ENCODE data around the gene HIVEP2.
A peak's percentile ranks its signal among the peaks of the same experiment; 100 is the strongest.

HIVEP2 gene

DNA sequence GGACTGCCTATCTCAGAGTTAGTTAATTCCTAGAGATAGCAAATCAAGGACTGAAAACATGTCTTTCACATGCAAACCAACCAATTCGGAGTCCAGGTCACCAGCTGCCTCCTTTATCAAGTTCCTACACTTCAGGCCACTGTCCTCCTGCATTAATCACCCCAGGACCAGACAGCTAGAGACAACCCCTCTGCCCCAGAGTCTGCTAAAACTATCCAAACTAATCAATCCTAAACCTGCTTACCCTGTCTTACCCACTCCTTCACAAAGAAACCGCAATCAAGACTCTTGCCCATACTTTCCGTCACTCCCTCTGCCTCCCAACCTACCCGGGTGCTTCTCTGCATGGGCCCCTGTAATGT lies 207.0 kb downstream of the HIVEP2 start:
- no peak for DNase-seq (ENCODE audit: low read depth in 2 of 2)

DNA sequence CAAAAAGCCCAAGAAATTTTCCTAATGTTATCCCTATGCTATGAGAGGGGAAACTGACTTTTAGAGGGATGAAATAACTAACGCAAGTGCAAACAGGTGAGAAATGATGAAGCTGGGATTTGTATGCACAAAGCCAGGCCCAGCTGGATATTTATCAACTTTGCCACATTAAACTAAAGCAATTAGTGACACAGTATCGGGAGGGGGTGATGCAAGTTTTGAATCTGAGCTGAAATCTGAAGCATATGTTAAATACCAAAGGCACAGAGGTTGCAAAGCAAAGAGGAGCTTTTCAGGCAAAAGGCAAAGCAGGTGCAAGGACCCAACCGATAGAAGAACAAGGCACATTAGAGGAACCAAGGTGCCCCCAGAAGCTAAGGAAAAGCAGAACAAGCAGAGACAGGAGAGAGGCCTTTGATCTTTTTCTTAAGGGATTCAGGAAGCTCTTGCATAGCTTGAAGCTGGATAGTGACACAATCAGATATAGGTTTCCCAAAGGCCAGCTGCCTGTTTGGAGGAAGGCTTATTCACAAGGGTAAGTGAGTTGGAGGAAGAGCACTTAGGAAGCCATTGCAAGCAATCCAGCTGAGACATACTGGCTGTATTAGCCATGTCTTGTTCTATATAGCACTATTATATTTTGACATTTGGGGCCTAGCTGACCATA lies 207.5 kb downstream of the HIVEP2 start:
- DNase-seq (ENCODE audit: low read depth in 2 of 2) = peak in 1 of 2 experiments; percentile 49

DNA sequence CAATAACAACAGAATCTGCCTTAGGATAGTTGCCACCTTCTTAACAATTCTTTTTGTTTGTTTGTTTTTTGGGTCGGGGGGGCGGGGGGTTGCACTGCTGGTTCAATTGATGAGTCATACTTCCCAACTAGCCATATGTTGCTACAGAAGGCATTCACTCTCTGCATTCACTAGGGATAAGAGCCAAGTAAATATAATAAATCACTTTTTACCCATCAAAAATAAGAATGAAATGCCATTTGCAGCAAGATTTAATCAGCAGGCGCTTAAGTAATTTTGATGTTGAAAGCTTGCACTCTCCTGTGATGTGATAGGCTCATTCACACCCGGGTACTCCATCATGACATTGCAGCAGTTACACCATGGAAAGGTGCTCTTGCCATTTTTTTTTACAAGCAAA lies 209.8 kb downstream of the HIVEP2 start:
- no peak for DNase-seq (ENCODE audit: low read depth in 2 of 2)

DNA sequence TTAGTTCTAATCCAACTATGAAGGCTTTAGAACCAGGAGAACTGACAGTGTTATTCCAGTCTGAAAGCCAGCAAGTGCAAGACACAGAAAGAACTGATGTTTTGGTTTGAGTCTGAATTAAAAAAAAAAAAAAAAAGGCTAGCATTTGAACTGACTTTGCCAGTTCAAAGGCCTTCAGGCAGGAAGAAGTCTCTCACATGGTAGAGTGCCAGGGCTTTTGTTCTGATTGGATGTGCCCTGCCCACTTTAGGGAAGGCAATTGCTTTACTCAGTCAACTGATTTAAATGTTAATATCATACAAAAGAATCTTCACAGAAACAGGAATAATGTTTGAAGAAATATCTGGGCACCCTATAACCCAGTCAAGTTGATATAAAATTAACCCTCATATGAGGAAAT lies 212.2 kb downstream of the HIVEP2 start:
- no peak for DNase-seq (ENCODE audit: low read depth in 2 of 2)

DNA sequence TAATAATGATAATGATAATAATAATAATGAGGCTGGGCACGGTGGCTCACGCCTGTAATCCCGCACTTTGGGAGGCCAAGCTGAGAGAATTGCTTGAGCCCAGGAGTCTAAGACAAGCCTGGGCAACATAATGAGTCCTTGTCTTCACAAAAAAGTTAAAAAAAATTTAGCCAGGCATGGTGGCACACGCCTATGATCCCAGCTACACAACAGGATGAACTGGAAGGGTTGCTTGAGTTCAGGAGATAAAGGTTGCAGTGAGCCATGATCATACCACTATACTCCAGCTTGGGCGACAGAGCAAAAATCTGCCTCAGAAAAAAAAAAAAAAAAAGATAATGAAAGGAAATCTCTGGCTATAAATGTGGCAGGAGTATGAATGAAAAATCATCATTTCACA lies 213.4 kb downstream of the HIVEP2 start:
- no peak for DNase-seq (ENCODE audit: low read depth in 2 of 2)

DNA sequence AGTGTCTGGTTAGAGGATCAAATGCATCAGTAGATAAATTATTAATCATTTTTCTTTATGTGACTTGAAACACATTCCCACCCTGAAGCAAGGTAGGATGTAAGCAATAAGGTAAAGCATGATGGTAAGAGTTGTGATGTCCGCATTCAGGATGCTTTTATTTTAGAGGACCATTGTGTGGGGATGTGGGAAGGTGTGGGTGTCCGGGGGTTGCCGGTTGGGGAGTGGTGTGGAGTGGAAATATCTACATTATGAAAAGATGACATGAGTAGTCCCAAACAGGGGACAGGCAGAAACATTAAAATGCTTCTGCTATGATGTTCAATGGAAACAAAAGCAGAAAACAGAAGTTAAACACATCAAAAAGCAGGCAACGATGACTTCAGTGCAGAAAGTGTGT lies 215.4 kb downstream of the HIVEP2 start:
- no peak for DNase-seq (ENCODE audit: low read depth in 2 of 2)

DNA sequence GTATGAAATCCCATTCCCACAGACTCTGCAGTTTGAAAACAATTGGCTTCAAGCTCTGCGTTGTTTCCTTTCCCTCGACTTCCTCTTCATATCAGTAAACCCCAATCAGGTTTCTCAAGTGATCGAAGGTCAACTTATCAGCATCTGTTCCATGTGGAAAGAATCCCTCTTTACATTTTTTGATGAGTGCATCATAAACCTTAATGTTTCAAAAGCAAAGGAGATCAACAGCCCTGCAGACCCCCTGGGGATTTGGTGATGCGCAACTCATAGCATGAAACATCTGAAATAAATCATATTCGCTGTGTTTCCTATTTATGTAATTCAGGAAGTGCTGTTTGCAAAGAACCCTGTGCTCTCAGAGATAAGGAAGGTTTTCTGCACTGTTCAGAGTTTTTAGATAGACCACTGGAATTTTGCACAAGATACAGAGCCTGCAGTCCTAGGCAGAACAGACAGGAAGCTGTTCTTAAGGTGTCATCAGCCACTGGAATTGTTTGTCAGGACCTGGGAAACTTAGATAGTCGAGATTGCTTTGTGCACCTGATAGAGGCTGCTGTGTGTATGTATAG lies 216.0 kb downstream of the HIVEP2 start:
- peak; percentile 83 to 87 for DNase-seq (ENCODE audit: low read depth in 2 of 2)

DNA sequence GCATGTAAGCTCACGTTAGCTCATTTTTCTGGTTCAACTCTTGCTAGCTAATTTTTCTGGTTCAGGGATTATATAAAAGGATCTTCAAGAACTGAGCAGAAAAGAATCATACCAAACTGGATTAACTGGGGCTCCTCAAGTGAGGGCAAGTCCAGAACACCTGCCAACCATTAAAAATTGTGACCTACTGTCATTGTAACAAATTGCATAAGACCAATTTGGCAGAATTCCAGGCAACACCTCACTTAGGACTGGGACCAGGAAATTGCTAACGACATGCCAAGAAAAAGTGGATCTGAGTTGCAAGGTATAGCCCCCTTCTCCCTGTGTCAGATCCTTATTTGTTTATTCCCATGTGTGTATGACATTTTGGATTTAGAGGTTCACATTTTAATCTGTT lies 216.6 kb downstream of the HIVEP2 start:
- no peak for DNase-seq (ENCODE audit: low read depth in 2 of 2)

DNA sequence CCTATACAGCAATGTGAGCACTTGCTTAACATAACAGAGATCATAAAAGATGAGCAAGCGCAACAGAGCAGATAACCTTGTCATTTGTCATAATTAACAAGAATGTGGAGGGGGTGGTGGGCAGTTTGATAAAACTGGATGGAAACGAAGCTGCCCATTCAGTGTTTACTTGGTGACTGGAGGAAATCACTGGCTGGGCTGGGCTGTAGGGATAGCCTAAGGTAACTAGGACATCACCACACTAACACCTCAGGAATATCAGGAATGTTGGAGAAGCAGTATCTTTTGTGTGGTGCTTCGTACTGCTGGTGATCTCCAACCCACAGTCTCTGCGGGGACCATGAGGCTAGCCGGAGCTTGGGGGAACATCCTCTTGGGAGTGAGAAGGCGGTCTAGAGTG lies 218.4 kb downstream of the HIVEP2 start:
- no peak for DNase-seq (ENCODE audit: low read depth in 2 of 2)

DNA sequence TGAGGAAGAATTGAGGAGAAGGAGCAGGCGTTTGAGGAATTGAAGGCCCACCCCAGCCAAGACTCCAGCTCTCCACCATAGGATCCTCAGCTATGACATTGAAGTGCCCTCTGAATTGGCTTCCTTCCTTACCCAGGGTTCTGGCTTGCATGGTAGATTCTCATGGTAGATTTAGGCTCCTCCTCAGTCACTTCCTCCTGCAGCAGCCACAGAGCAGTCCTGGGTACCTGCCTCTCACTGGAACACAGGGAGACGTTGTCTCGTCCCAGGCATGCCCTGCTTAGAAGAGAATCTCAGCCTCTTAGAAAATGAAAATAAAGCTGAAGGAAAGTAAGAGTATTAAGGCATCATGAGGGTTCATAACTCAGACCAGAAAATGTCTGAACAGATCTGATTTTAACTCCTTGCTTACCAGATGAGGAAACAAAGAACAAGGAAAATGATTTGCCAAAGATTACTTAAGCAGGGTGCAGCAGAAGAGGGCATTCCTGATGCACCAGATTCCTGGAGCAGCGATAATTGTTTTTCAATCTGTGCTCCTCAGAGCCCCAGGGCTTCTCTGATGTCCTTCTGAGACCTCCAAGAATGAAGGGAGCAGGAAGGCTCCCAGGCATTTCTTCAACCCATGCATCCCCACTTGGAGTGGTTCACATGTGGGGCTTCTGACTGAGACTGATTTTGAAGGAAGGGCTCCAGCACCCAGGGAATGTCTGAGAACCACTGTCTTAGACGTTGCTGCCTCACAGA lies 219.8 kb downstream of the HIVEP2 start:
- DNase-seq (ENCODE audit: low read depth in 2 of 2) = no peak

DNA sequence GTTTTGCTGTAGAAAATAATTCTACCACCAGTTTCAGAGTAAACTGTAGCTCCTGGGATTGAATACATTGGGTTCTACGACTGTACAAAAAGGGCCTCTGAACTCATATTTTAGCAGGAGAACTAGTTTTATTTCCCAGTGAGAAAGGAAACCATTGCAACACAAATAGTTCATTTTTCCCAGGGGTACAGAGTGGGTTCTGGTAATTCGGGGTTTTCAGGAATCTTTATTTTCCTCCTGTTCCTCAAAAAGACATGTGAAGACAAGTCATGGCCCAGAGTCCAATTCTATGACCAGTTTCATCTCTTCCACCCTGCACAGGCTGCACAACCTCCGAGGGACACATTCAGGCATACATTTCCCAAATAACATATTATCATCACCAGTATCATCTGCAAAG lies 222.1 kb downstream of the HIVEP2 start:
- DNase-seq (ENCODE audit: low read depth in 2 of 2) = no peak

DNA sequence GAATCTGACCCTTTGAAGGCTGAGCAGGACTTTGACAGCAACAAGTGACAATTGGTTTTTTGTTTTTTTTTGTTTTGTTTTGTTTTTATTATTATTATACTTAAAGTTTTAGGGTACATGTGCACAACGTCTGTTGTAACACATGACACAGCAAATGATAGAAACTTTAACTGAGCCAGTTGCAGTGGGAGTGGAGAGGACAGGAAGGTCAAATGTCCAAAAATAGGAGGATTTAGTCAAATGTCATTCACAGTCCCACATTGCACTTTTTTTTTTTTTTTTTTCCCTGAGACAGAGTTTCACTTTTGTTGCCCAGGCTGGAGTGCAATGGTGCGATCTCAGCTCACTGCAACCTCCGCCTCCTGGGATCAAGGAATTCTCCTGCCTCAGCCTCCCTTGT lies 223.0 kb downstream of the HIVEP2 start:
- DNase-seq (ENCODE audit: low read depth in 2 of 2) = no peak

DNA sequence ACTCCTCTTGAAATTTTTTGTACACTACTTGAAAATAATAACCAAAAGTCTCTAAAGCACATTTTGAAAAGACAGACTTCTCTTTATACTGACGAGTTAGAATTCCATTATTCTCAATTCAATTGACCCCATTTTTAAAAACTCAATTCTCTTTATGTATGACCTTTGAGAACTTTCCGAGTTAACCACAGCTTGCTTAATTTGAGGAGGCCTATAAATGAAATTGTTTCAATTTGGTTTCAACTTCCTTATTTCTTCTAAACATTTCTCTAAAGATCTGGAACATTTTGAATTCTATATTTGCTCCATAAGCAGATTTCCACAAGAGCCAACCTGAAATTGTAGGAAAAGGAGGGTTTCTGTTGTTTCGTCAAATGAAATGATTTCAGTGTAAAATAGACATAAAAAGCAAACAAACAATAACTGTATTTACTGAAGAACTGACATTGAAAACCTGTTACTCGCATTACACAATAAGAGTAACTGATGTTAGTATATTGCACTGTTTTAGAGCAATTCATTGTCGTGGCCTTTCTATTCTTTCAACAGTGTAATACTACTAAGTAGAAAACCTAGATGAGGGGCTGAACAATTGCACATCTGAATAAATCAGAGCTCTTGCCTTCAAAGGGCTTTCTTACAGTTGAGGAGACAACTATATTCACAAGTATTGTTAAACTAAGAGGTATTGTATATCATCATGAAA lies 223.6 kb downstream of the HIVEP2 start:
- DNase-seq (ENCODE audit: low read depth in 2 of 2) = no peak

DNA sequence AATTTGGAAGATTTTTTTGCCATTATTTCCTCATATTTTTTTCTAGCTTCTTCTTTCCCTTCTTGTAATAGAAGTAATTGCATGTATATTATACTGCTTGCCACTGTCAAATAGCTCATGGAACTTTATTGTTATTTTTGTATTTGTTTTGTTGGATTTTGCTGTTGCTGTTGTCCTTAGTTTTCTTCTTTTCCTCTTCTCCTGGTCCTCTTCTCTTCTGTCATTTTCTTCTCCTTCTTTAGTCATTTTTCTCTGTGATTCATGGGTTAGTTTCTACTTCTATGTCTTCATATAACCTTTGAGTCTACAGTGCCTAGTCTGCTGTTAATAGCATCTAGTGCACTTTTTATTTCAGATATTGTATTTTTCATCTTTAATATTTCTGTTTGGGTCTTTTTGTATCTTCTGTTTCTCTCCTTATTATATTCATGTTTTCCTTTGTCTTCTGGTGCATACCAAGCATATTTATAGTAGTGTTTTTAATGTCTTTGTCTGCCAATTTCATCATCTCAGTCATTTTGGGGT lies 226.2 kb downstream of the HIVEP2 start:
- no peak for DNase-seq (ENCODE audit: low read depth in 2 of 2)

DNA sequence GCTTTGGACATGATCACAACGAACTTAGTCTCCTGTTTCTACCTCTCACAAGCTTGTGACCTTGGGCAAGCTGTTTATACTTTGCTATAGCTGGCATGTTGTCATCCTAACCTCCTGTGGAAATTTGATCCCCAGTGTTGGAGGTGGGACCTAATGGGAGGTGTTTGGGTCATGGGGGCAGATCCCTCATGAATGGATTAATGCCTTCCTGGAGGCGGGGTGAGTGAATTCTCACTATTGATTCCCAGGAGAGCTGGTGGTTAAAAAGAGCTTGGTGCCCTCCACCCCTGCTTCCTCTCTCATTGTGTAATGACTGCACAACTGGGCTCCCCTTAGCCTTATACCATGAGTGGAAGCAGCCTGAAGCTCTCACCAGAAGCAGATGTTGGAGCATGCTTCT lies 228.9 kb downstream of the HIVEP2 start:
- DNase-seq (ENCODE audit: low read depth in 2 of 2) = no peak

DNA sequence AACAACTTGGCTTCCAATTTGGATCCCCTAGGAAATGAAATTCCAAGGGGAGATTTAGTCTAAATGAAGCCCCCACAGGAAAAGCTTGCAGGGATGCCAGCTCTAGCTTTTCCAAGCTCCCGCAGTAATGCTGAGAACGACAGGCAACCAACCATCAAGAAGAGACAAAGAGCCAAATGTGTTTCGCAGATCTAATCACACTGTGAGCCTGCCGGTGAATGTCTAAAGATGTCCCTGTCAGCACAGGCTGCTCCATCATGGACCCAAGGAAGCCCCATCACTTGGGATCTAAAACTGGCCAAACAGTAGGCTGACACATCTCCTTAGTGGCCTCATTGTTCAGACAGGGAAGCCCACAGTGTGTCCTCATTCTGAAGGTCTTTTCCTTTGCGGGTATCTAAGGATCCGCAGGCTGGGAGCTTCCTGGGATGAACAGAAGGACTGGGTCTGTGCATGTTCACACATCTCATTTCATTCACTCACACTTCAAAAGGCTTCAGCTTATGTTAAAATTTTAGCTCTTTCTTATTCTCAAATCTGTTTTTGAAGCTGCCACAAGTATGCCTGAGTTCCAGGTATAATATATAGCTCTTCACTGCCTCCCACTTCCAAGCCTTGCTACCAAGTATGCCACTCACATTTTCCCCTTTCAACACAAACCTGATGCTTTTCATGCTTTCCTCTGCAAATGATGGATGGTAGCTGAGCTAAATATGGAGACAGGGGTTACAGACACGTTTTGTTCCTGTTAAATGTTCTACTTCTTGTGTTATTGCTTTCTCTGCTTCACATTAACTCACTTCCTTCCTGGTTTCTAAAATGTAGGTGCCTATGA lies 229.8 kb downstream of the HIVEP2 start:
- DNase-seq (ENCODE audit: low read depth in 2 of 2) = no peak

DNA sequence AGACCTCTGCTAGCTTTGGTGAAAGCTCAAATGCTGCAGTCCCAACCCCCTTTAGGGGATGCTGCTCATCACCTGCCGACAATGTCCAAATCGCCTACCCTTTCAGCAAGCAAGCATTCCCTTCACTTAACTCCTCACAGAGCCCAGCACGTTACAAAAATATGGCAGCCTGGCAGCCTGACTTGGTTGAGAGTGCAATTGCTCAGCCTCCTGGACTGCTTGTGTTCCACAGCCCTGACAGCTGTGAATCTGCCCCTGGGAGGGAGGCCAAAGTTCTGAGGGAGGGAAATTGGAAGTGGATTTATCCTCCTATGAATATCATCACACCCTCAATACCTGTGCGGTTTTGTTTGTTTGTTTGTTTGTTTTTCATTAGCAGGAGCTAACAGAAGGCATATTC lies 231.0 kb downstream of the HIVEP2 start:
- DNase-seq (ENCODE audit: low read depth in 2 of 2) = no peak

DNA sequence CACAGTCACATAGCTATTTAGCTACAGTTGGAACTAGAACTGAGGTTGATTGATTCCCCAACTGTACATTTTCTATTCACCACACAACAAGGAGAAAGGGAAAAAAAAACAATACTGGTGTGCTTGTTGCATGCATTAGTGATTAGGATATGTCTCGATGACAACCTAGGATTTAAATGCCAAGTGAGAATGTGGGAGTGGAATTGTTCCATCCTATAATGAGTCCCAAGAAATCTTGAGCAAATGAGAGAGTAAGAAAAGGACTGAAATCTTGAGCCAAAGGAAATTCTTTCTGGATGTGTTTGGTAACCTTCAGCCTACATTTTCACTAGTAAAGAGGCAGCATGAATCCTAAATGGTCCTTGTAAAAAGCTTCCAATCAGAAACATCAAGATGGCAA lies 232.7 kb downstream of the HIVEP2 start:
- no peak for DNase-seq (ENCODE audit: low read depth in 2 of 2)

DNA sequence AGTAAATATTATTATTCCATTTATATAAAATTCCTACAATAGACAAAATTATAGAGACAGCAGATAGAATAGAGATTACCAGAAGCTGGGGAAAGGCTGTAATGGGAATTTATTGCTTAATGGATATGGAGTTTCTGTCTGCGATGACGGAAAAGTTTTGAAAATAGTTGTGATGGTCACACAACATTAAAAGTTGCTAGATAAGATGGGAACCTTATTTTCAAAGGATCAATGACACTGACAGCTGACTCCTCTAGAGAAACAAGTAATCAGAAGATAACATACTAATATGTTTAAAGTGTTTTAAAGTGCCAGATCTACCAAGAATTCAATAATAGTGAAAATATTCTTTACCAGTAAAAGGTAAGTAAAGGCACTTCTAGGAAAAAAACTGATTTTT lies 236.3 kb downstream of the HIVEP2 start:
- no peak for DNase-seq (ENCODE audit: low read depth in 2 of 2)

DNA sequence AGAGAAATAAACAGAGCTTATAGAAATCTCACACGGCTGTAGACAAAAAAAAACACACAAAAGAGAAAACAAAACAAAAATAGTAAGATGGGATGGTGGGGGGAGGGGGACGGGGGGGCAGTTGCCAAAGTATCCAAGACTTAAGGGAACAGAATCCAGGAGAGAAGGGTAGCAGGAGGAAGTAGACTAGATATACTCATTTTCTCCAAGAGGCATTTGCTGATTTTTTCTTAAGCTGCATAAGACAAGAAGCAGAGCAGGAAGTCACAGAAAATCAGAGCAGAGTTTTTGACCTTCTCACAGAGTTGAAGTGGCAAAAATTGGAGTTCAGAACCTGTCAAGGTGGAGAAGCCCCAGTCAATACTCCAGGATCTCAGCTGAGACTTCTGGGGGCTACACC lies 237.7 kb downstream of the HIVEP2 start:
- no peak for DNase-seq (ENCODE audit: low read depth in 2 of 2)

DNA sequence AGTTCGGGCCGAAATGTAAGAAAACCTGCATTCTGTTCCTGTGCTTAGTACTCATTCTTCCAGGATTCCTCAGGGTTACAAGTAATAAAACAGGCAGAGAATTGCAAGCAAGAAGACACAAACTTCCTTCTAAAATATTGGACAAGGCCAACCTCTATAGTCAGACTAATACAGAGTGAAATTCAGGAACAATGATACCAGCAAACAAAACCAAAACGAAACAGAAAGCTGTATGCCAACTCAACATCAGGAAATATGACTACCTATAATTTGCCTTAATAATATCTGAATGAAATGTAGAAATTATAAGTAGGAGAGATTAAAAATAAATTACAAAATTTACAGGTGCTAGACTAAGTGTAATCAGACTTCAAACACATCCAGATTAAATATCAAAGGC lies 238.8 kb downstream of the HIVEP2 start:
- no peak for DNase-seq (ENCODE audit: low read depth in 2 of 2)

DNA sequence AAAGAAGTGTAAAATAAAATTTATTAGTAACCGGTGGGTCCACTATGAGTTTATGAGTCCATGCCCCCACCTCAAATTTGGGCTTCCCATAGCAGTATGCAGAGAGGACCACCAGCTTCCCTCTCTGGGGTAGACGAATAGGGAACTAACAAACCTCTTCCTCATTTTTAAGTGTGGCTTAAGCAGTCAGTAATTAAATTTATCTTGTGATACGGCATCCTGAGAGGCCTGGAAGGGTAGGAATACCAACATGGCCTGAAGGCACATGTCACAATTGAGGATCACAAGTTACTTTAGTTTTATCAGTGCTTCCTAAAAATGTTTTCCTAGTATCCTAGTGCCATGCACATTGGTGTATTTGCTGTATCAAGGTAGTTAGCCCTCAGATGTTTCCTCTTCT lies 239.9 kb downstream of the HIVEP2 start:
- DNase-seq (ENCODE audit: low read depth in 2 of 2) = no peak
